Chondrocyte (in vitro differentiated cells): ENCODE measurements around the gene PEX5L. TPM values are rescaled to one million over a fixed set of nuclear protein-coding genes. Genes with fewer than 3 reads are reported as not detected.

Source experiments
- DNase-seq: peaks from one replicate; pipeline ENCODE4 v3.0.0; 2021; ENCODE audit warnings: mixed read lengths, low spot score
- H3K27ac Mint-ChIP-seq: one replicate; pipeline ENCODE4 v1.8.0; 2021; ENCODE audit warnings: mild to moderate bottlenecking, moderate library complexity, mixed read lengths; ENCODE audit not compliant: unreplicated experiment
- H3K27me3 Mint-ChIP-seq: 2 replicates; pipeline ENCODE4 v1.8.0; 2021; ENCODE audit warnings: low read depth, mixed read lengths
- H3K36me3 Mint-ChIP-seq: 2 replicates; pipeline ENCODE4 v1.8.0; 2021; ENCODE audit warnings: low read depth, mixed read lengths
- H3K4me1 Mint-ChIP-seq: 2 replicates; pipeline ENCODE4 v1.8.0; 2021; ENCODE audit warnings: low read depth, mild to moderate bottlenecking, mixed read lengths
- H3K4me3 Mint-ChIP-seq: one replicate; pipeline ENCODE4 v1.8.0; 2021; ENCODE audit warnings: mild to moderate bottlenecking, moderate library complexity, mixed read lengths; ENCODE audit not compliant: unreplicated experiment
- H3K9me3 Mint-ChIP-seq: 2 replicates; pipeline ENCODE4 v1.8.0; 2021; ENCODE audit warnings: low read depth, mixed read lengths
- CTCF ChIP-seq: fragments of 200-600 bp; sonication (generic); IDR thresholded peaks from 2 replicates; pipeline ENCODE4 v1.5.0; 2021; ENCODE audit warnings: antibody characterized with exemption, mild to moderate bottlenecking, moderate library complexity
- total RNA-seq: library from RNA; stranded (reverse); gene quantifications from 3 replicates; pipeline ENCODE4 v1.2.1, GENCODE V29; 2021

Gene PEX5L
- total RNA-seq, 1 donor from 2014 or later, result not detected

DNA sequence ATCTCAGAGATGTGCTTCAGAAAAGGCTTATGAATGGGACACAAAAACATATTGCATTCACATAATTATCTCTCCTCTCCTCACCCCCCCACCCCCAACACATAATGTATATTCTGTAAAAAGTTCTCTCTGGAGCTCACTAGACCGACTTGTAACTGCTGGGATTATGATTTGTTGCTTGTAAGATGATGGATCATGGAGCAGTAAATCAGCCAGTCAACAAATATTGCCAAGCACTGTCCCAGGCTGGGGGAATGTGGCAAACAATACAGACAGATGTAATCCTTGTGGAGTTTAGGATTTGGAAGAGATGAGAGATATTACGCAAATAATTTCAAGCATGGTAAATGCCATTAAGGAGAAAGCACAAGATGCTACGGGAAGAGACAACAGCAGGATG is 114.8 kb downstream of the PEX5L start:
- Mint-ChIP-seq H3K4me3 (no peak overlapping the region), H3K36me3 (no peaks in the 10 kb centered on the region), H3K4me1 (no peaks in the 10 kb centered on the region), H3K9me3 (no peaks in the 10 kb centered on the region), H3K27ac (no peak overlapping the region), H3K27me3 (peaks cover 35% of the 10 kb centered on the region)
- no peak for TF ChIP-seq CTCF
- DNase-seq, result no peak

DNA sequence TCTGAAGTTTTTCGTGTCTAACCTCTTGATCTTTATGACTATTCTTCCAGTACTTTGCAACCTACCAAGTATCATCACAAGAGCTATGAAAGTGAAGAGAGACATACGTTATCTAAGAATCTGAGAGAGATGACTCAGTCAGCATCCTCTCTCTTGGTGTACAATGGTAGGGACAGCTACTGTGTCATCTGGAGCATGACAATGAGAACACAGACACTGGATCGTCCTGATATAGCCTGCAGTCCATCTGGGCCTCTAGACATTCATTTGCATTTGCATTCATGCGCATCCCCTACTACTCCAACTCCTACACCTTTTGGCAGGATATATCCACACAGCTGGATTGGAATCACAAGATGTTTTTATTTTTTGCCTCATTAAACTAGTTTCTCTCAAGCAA is 115.2 kb downstream of the PEX5L start:
- H3K4me3 Mint-ChIP-seq, result no peak overlapping the region
- H3K27ac Mint-ChIP-seq, result no peak overlapping the region
- DNase-seq, result no peak
- no peaks in the 10 kb centered on the region for H3K36me3 Mint-ChIP-seq
- no peaks in the 10 kb centered on the region for H3K9me3 Mint-ChIP-seq
- no peak for TF ChIP-seq CTCF
- peaks cover 32% of the 10 kb centered on the region for H3K27me3 Mint-ChIP-seq
- H3K4me1 Mint-ChIP-seq, result no peaks in the 10 kb centered on the region

GRCh38 chr3:179907784-179908482 is 128.8 kb downstream of the PEX5L start:
- H3K27me3 Mint-ChIP-seq, result peaks cover 27% of the 10 kb centered on the region
- DNase-seq, result no peak
- no peak overlapping the region for H3K27ac Mint-ChIP-seq
- no peaks in the 10 kb centered on the region for H3K36me3 Mint-ChIP-seq
- H3K9me3 Mint-ChIP-seq, result no peaks in the 10 kb centered on the region
- H3K4me1 Mint-ChIP-seq, result no peaks in the 10 kb centered on the region
- TF ChIP-seq CTCF, result no peak
- H3K4me3 Mint-ChIP-seq, result no peak overlapping the region

- Mint-ChIP-seq H3K4me1 (no peaks in the 10 kb centered on the region), H3K36me3 (no peaks in the 10 kb centered on the region), H3K27ac (no peak overlapping the region), H3K27me3 (peaks cover 25% of the 10 kb centered on the region), H3K9me3 (no peaks in the 10 kb centered on the region), H3K4me3 (no peak overlapping the region)
- TF ChIP-seq CTCF, result no peak
- no peak for DNase-seq
These were observed 134.7 kb downstream of the PEX5L start for GRCh38 chr3:179902061-179902460.

GRCh38 chr3:179898024-179898423 is 138.7 kb downstream of the PEX5L start:
- TF ChIP-seq CTCF, result no peak
- Mint-ChIP-seq H3K4me1 (no peaks in the 10 kb centered on the region), H3K27ac (no peak overlapping the region), H3K4me3 (no peak overlapping the region), H3K36me3 (no peaks in the 10 kb centered on the region), H3K9me3 (no peaks in the 10 kb centered on the region), H3K27me3 (peaks cover 39% of the 10 kb centered on the region)
- no peak for DNase-seq
